ENCODE measurements around the gene MTX3. TPM values are rescaled to one million over a fixed set of nuclear protein-coding genes. Genes with fewer than 3 reads are reported as not detected.
A peak's percentile ranks its signal among the peaks of the same experiment; 100 is the strongest.

The MTX3 gene
- 15.7 TPM for total RNA-seq
- polyA plus RNA-seq (ENCODE audit: insufficient read depth in 1 of 8, insufficient read length in 8 of 8, low replicate concordance in 1 of 8): 10 to 100 TPM in 6 of 8 donors, 1 to 10 TPM in 2; 8.4 to 16.5 (median 12.4) TPM
- long read RNA-seq, donor 1, full-length matches to known transcripts: 2 of 2 reads
- long read RNA-seq, donor 1, partial matches to known transcripts: 0 of 2 reads
- long read RNA-seq, donor 1, other reads (novel, unspliced or antisense): 0 of 2 reads
- long read RNA-seq, donor 2: 0 reads
- long read RNA-seq, donor 3, full-length matches to known transcripts: 3 of 3 reads
- long read RNA-seq, donor 3, partial matches to known transcripts: 0 of 3 reads
- long read RNA-seq, donor 3, other reads (novel, unspliced or antisense): 0 of 3 reads
- long read RNA-seq, donor 4: 0 reads
- long read RNA-seq, donor 5, full-length matches to known transcripts: 14 of 14 reads
- long read RNA-seq, donor 5, partial matches to known transcripts: 0 of 14 reads
- long read RNA-seq, donor 5, other reads (novel, unspliced or antisense): 0 of 14 reads
- long read RNA-seq, donor 6, full-length matches to known transcripts: 1 of 1 reads
- long read RNA-seq, donor 6, partial matches to known transcripts: 0 of 1 reads
- long read RNA-seq, donor 6, other reads (novel, unspliced or antisense): 0 of 1 reads
- long read RNA-seq, donor 7, full-length matches to known transcripts: 2 of 2 reads
- long read RNA-seq, donor 7, partial matches to known transcripts: 0 of 2 reads
- long read RNA-seq, donor 7, other reads (novel, unspliced or antisense): 0 of 2 reads
- long read RNA-seq, donor 8: 0 reads
- long read RNA-seq, donor 9, full-length matches to known transcripts: 1 of 1 reads
- long read RNA-seq, donor 9, partial matches to known transcripts: 0 of 1 reads
- long read RNA-seq, donor 9, other reads (novel, unspliced or antisense): 0 of 1 reads
- long read RNA-seq, donor 10, full-length matches to known transcripts: 5 of 5 reads
- long read RNA-seq, donor 10, partial matches to known transcripts: 0 of 5 reads
- long read RNA-seq, donor 10, other reads (novel, unspliced or antisense): 0 of 5 reads
- long read RNA-seq, donor 11: 0 reads

GRCh38 chr5:79990598-79991507 is at the start of gene MTX3:
Gene MTX3, minus strand, starts transcription at chr5:79991262. Its CDS starts 24 bp downstream, at chr5:79991238.
- H3K9me3 ChIP-seq (replicated peaks; ENCODE audit: control insufficient read depth, low read depth, low read length): no peaks in the 10 kb centered on the region
- H3K27me3 ChIP-seq (ENCODE audit: control insufficient read depth, insufficient read depth, low read length): no peaks in the 10 kb centered on the region
- H3K4me3 ChIP-seq (ENCODE audit: low read length): peak within 1 kb of the TSS; percentile 88
- H3K27ac ChIP-seq (ENCODE audit: low read length): peak within 1 kb of the TSS; percentile 57
- 1% methylated on average over 36 of the region's 50 CpGs for WGBS (ENCODE audit: insufficient coverage)
- H3K36me3 ChIP-seq (ENCODE audit: control insufficient read depth, insufficient read depth, low read length): peaks cover 7% of the 10 kb centered on the region
- DNase-seq: peak; percentile 94
- H3K4me1 ChIP-seq (ENCODE audit: control insufficient read depth, insufficient read depth, low read length): peaks cover 6% of the 10 kb centered on the region

- Histone ChIP-seq H3K27me3 (ENCODE audit: control insufficient read depth, insufficient read depth, low read length) (peaks cover 15% of the 10 kb centered on the region), H3K9me3 (replicated peaks; ENCODE audit: control insufficient read depth, low read depth, low read length) (no peaks in the 10 kb centered on the region), H3K36me3 (ENCODE audit: control insufficient read depth, insufficient read depth, low read length) (no peaks in the 10 kb centered on the region), H3K27ac (ENCODE audit: low read length) (no peak overlapping the region), H3K4me3 (ENCODE audit: low read length) (no peak overlapping the region), H3K4me1 (ENCODE audit: control insufficient read depth, insufficient read depth, low read length) (peaks cover 13% of the 10 kb centered on the region)
- WGBS (ENCODE audit: insufficient coverage): 36% methylated on average over 1 of the region's 2 CpGs
- no peak for DNase-seq
These were observed 48.6 kb upstream of the MTX3 start for GRCh38 chr5:80039650-80040049.

- Histone ChIP-seq H3K27ac (ENCODE audit: low read length) (no peak overlapping the region), H3K4me1 (ENCODE audit: control insufficient read depth, insufficient read depth, low read length) (peaks cover 15% of the 10 kb centered on the region), H3K36me3 (ENCODE audit: control insufficient read depth, insufficient read depth, low read length) (no peaks in the 10 kb centered on the region), H3K4me3 (ENCODE audit: low read length) (peak overlapping the region; percentile 46), H3K27me3 (ENCODE audit: control insufficient read depth, insufficient read depth, low read length) (peaks cover 34% of the 10 kb centered on the region), H3K9me3 (replicated peaks; ENCODE audit: control insufficient read depth, low read depth, low read length) (no peaks in the 10 kb centered on the region)
- no peak for DNase-seq
- no CpG with 5 or more reads among the region's 5 CpGs for WGBS (ENCODE audit: insufficient coverage)
These were observed 46.3 kb upstream of the MTX3 start for GRCh38 chr5:80037366-80037765.

GRCh38 chr5:80036615-80037014 is 45.6 kb upstream of the MTX3 start:
- peak overlapping the region; percentile 46 for H3K4me3 ChIP-seq (ENCODE audit: low read length)
- 83% methylated on average over 1 of the region's 5 CpGs for WGBS (ENCODE audit: insufficient coverage)
- H3K4me1 ChIP-seq (ENCODE audit: control insufficient read depth, insufficient read depth, low read length): peaks cover 10% of the 10 kb centered on the region
- no peaks in the 10 kb centered on the region for H3K36me3 ChIP-seq (ENCODE audit: control insufficient read depth, insufficient read depth, low read length)
- DNase-seq: peak; percentile 50
- H3K27me3 ChIP-seq (ENCODE audit: control insufficient read depth, insufficient read depth, low read length): peaks cover 34% of the 10 kb centered on the region
- no peaks in the 10 kb centered on the region for H3K9me3 ChIP-seq (replicated peaks; ENCODE audit: control insufficient read depth, low read depth, low read length)
- peak overlapping the region; percentile 26 for H3K27ac ChIP-seq (ENCODE audit: low read length)

- peak overlapping the region; percentile 43 for H3K27ac ChIP-seq (ENCODE audit: low read length)
- 30% methylated on average over 2 of the region's 7 CpGs for WGBS (ENCODE audit: insufficient coverage)
- H3K9me3 ChIP-seq (replicated peaks; ENCODE audit: control insufficient read depth, low read depth, low read length): no peaks in the 10 kb centered on the region
- peak overlapping the region; percentile 46 for H3K4me3 ChIP-seq (ENCODE audit: low read length)
- no peaks in the 10 kb centered on the region for H3K36me3 ChIP-seq (ENCODE audit: control insufficient read depth, insufficient read depth, low read length)
- DNase-seq: no peak
- peaks cover 38% of the 10 kb centered on the region for H3K27me3 ChIP-seq (ENCODE audit: control insufficient read depth, insufficient read depth, low read length)
- H3K4me1 ChIP-seq (ENCODE audit: control insufficient read depth, insufficient read depth, low read length): peaks cover 6% of the 10 kb centered on the region
These were observed 44.8 kb upstream of the MTX3 start for GRCh38 chr5:80035839-80036238.

GRCh38 chr5:80034962-80035821 is 44.1 kb upstream of the MTX3 start, which contains the start of gene THBS4:
Gene THBS4, plus strand, starts transcription at chr5:80035348. Its CDS starts 190 bp downstream, at chr5:80035538.
- under 1% methylated on average over 62 of the region's 76 CpGs for WGBS (ENCODE audit: insufficient coverage)
- peak within 1 kb of the TSS; percentile 66 for H3K27ac ChIP-seq (ENCODE audit: low read length)
- peaks cover 38% of the 10 kb centered on the region for H3K27me3 ChIP-seq (ENCODE audit: control insufficient read depth, insufficient read depth, low read length)
- peak within 1 kb of the TSS; percentile 46 for H3K4me3 ChIP-seq (ENCODE audit: low read length)
- H3K9me3 ChIP-seq (replicated peaks; ENCODE audit: control insufficient read depth, low read depth, low read length): no peaks in the 10 kb centered on the region
- H3K36me3 ChIP-seq (ENCODE audit: control insufficient read depth, insufficient read depth, low read length): no peaks in the 10 kb centered on the region
- peak; percentile 50 for DNase-seq
- H3K4me1 ChIP-seq (ENCODE audit: control insufficient read depth, insufficient read depth, low read length): peaks cover 6% of the 10 kb centered on the region

GRCh38 chr5:80034559-80034958 is 43.5 kb upstream of the MTX3 start:
- 28% methylated on average over 3 of the region's 8 CpGs for WGBS (ENCODE audit: insufficient coverage)
- H3K4me3 ChIP-seq (ENCODE audit: low read length): peak overlapping the region; percentile 42
- DNase-seq: no peak

GRCh38 chr5:80033513-80033912 is 42.5 kb upstream of the MTX3 start:
- Histone ChIP-seq H3K27ac (ENCODE audit: low read length) (no peak overlapping the region), H3K9me3 (replicated peaks; ENCODE audit: control insufficient read depth, low read depth, low read length) (no peaks in the 10 kb centered on the region), H3K27me3 (ENCODE audit: control insufficient read depth, insufficient read depth, low read length) (peaks cover 38% of the 10 kb centered on the region), H3K4me3 (ENCODE audit: low read length) (no peak overlapping the region), H3K4me1 (ENCODE audit: control insufficient read depth, insufficient read depth, low read length) (peaks cover 6% of the 10 kb centered on the region), H3K36me3 (ENCODE audit: control insufficient read depth, insufficient read depth, low read length) (no peaks in the 10 kb centered on the region)
- no peak for DNase-seq

More at GRCh38 chr5:80034559-80034958, 43.5 kb upstream of the MTX3 start:
- peaks cover 38% of the 10 kb centered on the region for H3K27me3 ChIP-seq (ENCODE audit: control insufficient read depth, insufficient read depth, low read length)
- peaks cover 6% of the 10 kb centered on the region for H3K4me1 ChIP-seq (ENCODE audit: control insufficient read depth, insufficient read depth, low read length)
- no peaks in the 10 kb centered on the region for H3K9me3 ChIP-seq (replicated peaks; ENCODE audit: control insufficient read depth, low read depth, low read length)
- H3K27ac ChIP-seq (ENCODE audit: low read length): no peak overlapping the region
- no peaks in the 10 kb centered on the region for H3K36me3 ChIP-seq (ENCODE audit: control insufficient read depth, insufficient read depth, low read length)

Measured in muscle of leg (tissue), 16 donors.